IMR-90 (cell line): ENCODE measurements around the gene SLC17A8. TPM values are rescaled to one million over a fixed set of nuclear protein-coding genes. Genes with fewer than 3 reads are reported as not detected.

Source experiments
- ATAC-seq: fragments of 200-7000 bp; cut with Tn5 transposase; 2 replicates; pipeline ENCODE4 v1.9.1; 2020; ENCODE audit warnings: low read depth, mild to moderate bottlenecking, moderate library complexity
- BruUV-seq: library from RNA; stranded (reverse); fragments of 400-500 nt; replicated peaks from 2 replicates; lab custom pipeline; 2021; lab: Mats Ljungman, UMichigan
- CTCF ChIA-PET: fragments of 300-600 bp; formaldehyde crosslinking; extraction: SDS; loops from one replicate; lab custom pipeline; 2021; ENCODE audit warnings: antibody characterized with exemption; lab: Yijun Ruan, JAX
- POLR2A ChIA-PET: fragments of 300-600 bp; sonication (Branson Sonifier 250); formaldehyde crosslinking; loops from one replicate; lab custom pipeline; 2022; ENCODE audit warnings: antibody characterized with exemption; ENCODE audit not compliant: unreplicated experiment; lab: Charles Lee
- DNase-seq: peaks from one replicate; pipeline ENCODE4 v3.0.0; 2013
- H2AFZ ChIP-seq: replicated peaks from 2 replicates; pipeline ENCODE3; 2013; ENCODE audit warnings: low read length, mild to moderate bottlenecking; ENCODE audit not compliant: poor library complexity
- H2AK5ac ChIP-seq: 2 replicates; pipeline ENCODE4 v1.6.1; 2013; ENCODE audit warnings: low read depth, low read length, inconsistent platforms
- H2AK9ac ChIP-seq: replicated peaks from 2 replicates; pipeline ENCODE3; 2013; ENCODE audit warnings: mild to moderate bottlenecking, low read depth, low read length, moderate library complexity; ENCODE audit not compliant: poor library complexity
- H2BK120ac ChIP-seq: 2 replicates; pipeline ENCODE4 v1.6.1; 2013; ENCODE audit warnings: low read depth, low read length, inconsistent platforms
- H2BK15ac ChIP-seq: 3 replicates; pipeline ENCODE4 v1.6.1; 2013; ENCODE audit warnings: low read depth, low read length, inconsistent platforms
- H2BK20ac ChIP-seq: 2 replicates; pipeline ENCODE4 v1.6.1; 2013; ENCODE audit warnings: low read depth, mild to moderate bottlenecking, inconsistent platforms, low read length, moderate library complexity
- H2BK5ac ChIP-seq: 2 replicates; pipeline ENCODE4 v1.6.1; 2013; ENCODE audit warnings: mild to moderate bottlenecking, low read depth, low read length, inconsistent platforms; ENCODE audit not compliant: poor library complexity, severe bottlenecking
- H3K14ac ChIP-seq: replicated peaks from 2 replicates; pipeline ENCODE4 v1.6.1; 2013; ENCODE audit warnings: low read depth, low read length, inconsistent platforms
- H3K18ac ChIP-seq: 2 replicates; pipeline ENCODE4 v1.6.1; 2013; ENCODE audit warnings: low read depth, low read length, control low read depth
- H3K23ac ChIP-seq: 2 replicates; pipeline ENCODE4 v1.6.1; 2013; ENCODE audit warnings: low read depth, low read length, inconsistent platforms
- H3K27ac ChIP-seq: 2 replicates; pipeline ENCODE4 v1.5.1; 2013; ENCODE audit warnings: mild to moderate bottlenecking, control low read depth, low read length; ENCODE audit not compliant: insufficient read depth
- H3K27me3 ChIP-seq: 2 replicates; pipeline ENCODE4 v1.6.1; 2013; ENCODE audit warnings: low read length; ENCODE audit not compliant: control insufficient read depth, insufficient read depth
- H3K36me3 ChIP-seq: 2 replicates; pipeline ENCODE4 v1.6.1; 2013; ENCODE audit warnings: low read length, mixed read lengths; ENCODE audit not compliant: control insufficient read depth, insufficient read depth
- H3K4ac ChIP-seq: 2 replicates; pipeline ENCODE4 v1.6.1; 2013; ENCODE audit warnings: low read depth, low read length, inconsistent platforms
- H3K4me1 ChIP-seq: 2 replicates; pipeline ENCODE4 v1.6.1; 2013; ENCODE audit warnings: low read length, mixed read lengths; ENCODE audit not compliant: control insufficient read depth, insufficient read depth
- H3K4me2 ChIP-seq: 2 replicates; pipeline ENCODE4 v1.6.1; 2013; ENCODE audit warnings: low read depth, mild to moderate bottlenecking, control low read depth, low read length, moderate library complexity
- H3K4me3 ChIP-seq: 2 replicates; pipeline ENCODE4 v1.5.1; 2013; ENCODE audit warnings: low read depth, mild to moderate bottlenecking, control low read depth, low read length, moderate library complexity; ENCODE audit not compliant: insufficient read depth
- H3K56ac ChIP-seq: 2 replicates; pipeline ENCODE4 v1.6.1; 2013; ENCODE audit warnings: low read length, inconsistent platforms; ENCODE audit not compliant: insufficient read depth; ENCODE audit errors: extremely low read depth
- H3K79me1 ChIP-seq, 2 experiments: 2 replicates each; pipeline ENCODE4 v1.6.1; 2013; ENCODE audit warnings: low read length in 2 of 2, inconsistent platforms in 1 of 2, low read depth in 1 of 2
- H3K9ac ChIP-seq: 2 replicates; pipeline ENCODE4 v1.6.1; 2013; ENCODE audit warnings: low read depth, low read length, control low read depth
- H3K9me1 ChIP-seq: 2 replicates; pipeline ENCODE4 v1.6.1; 2013; ENCODE audit warnings: low read length, inconsistent platforms; ENCODE audit not compliant: insufficient read depth
- H3K9me3 ChIP-seq: 2 replicates; pipeline ENCODE4 v1.6.1; 2013; ENCODE audit warnings: low read length; ENCODE audit not compliant: control insufficient read depth, insufficient read depth
- H4K20me1 ChIP-seq: 2 replicates; pipeline ENCODE4 v1.6.1; 2013; ENCODE audit warnings: low read length, inconsistent platforms; ENCODE audit not compliant: insufficient read depth
- H4K5ac ChIP-seq: 2 replicates; pipeline ENCODE4 v1.6.1; 2013; ENCODE audit warnings: mild to moderate bottlenecking, low read depth, low read length, control low read depth
- H4K8ac ChIP-seq, 2 experiments: 2 replicates each; pipeline ENCODE4 v1.6.1; 2013; ENCODE audit warnings: low read depth in 2 of 2, low read length in 2 of 2, control low read depth in 1 of 2, inconsistent platforms in 1 of 2
- H4K91ac ChIP-seq: 2 replicates; pipeline ENCODE4 v1.6.1; 2013; ENCODE audit warnings: low read depth, low read length, inconsistent platforms; ENCODE audit not compliant: insufficient read depth
- CEBPB ChIP-seq: IDR thresholded peaks from 2 replicates; pipeline ENCODE4 v1.6.1; 2012; ENCODE audit warnings: low read depth, low read length, improper control_type of control experiment
- SMC3 ChIP-seq: fragments of 150-350 bp; IDR thresholded peaks from 2 replicates; pipeline ENCODE4 v1.6.1; 2016; ENCODE audit warnings: low read depth, mild to moderate bottlenecking, antibody characterized with exemption, low read length, moderate library complexity
- WGBS, 2 experiments: methylation state at CpG; one replicate each; pipeline versions ENCODE4 v1.1.5 to v1.1.7; 2013; ENCODE audit warnings: missing lambda C conversion rate in 2 of 2; ENCODE audit not compliant: insufficient read length in 1 of 2; ENCODE audit errors: extremely low coverage in 2 of 2; 5-methylcytosine and 5-hydroxymethylcytosine counted together
- dilution Hi-C: fragments of 300-500 bp; cut with HindIII; formaldehyde crosslinking; loops from one replicate; pipeline ENCODE4 v1.14.3; 2018; ENCODE audit warnings: low sequenced_read_pairs; ENCODE audit not compliant: unreplicated experiment
- in situ Hi-C: fragments of 300-500 bp; cut with MboI; formaldehyde crosslinking; loops from 3 replicates; pipeline ENCODE4 v1.14.3; 2019; ENCODE audit warnings: low sequenced_read_pairs, inconsistent platforms, mixed read lengths
- intact Hi-C: fragments of 100-400 bp; cut with micrococcal nuclease; formaldehyde crosslinking; loops from 2 replicates; pipeline ENCODE4 v1.10.0; 2022
- polyA plus RNA-seq, 3 experiments: library from polyadenylated mRNA; depleted of rRNA; stranded (reverse); fragments of >200 nt; gene quantifications; 2 replicates each; pipeline ENCODE4 v1.2.3, GENCODE V29; 2012; ENCODE audit warnings: low replicate concordance in 1 of 3
- total RNA-seq: library from RNA; depleted of rRNA; stranded (reverse); fragments of >200 nt; gene quantifications from 2 replicates; pipeline ENCODE4 v1.2.3, GENCODE V29; 2012

SLC17A8 gene
- total and polyA plus RNA-seq, 2 of the 4 experiments (the other 2 are of a cell fraction), result not detected

- WGBS, 2 experiments, result 57% methylated on average over 1 of the region's 3 CpGs; no CpG with 5 or more reads in 1 of the 2 experiments
- Histone ChIP-seq H3K14ac (no peak overlapping the region), H3K79me1 (no peaks in the 10 kb centered on the region), H4K91ac (no peak overlapping the region), H3K4me1 (no peaks in the 10 kb centered on the region), H4K8ac (no peak overlapping the region), H4K5ac (no peak overlapping the region), H3K9me1 (no peaks in the 10 kb centered on the region), H3K23ac (no peak overlapping the region), H4K20me1 (no peaks in the 10 kb centered on the region), H2AK9ac (no peak overlapping the region), H2AK5ac (no peak overlapping the region), H3K36me3 (no peaks in the 10 kb centered on the region), H3K4me2 (no peak overlapping the region), H3K9me3 (no peaks in the 10 kb centered on the region), H3K56ac (no peak overlapping the region), H3K4ac (no peak overlapping the region), H2BK120ac (no peak overlapping the region), H2BK15ac (no peak overlapping the region), H2AFZ (no peak overlapping the region), H3K27me3 (no peaks in the 10 kb centered on the region), H3K4me3 (no peak overlapping the region), H3K18ac (no peak overlapping the region), H2BK5ac (no peak overlapping the region), H3K27ac (no peak overlapping the region), H2BK20ac (no peak overlapping the region), H3K9ac (no peak overlapping the region)
- POLR2A ChIA-PET, result interaction anchor here (0.7 kb wide), 1 partner anchor 138 kb away, joined by 3 read pairs; no protein-coding TSS in a partner anchor
- TF ChIP-seq CEBPB, result peak; percentile 52; the same call in 1 of the 2 replicates
- TF ChIP-seq SMC3, result no peak
- BruUV-seq, result no TSS peak
- CTCF ChIA-PET, result no interaction called here
- DNase-seq (no peak), ATAC-seq (no peak)
- intact Hi-C loops (no loop called here), in situ Hi-C loops (no loop called here), dilution Hi-C loops (no loop called here)
These were observed 99.0 kb downstream of the SLC17A8 start for GRCh38 chr12:100455896-100456295.
